K562 (cell line): ENCODE data around the gene DENND6B. TPM values are rescaled to one million over a fixed set of nuclear protein-coding genes. Genes with fewer than 3 reads are reported as not detected.

Experiments used
- ATAC-seq: fragments of 200-7000 bp; cut with Tn5 transposase; 3 replicates; pipeline ENCODE4 v1.9.1; 2020; ENCODE audit warnings: moderate library complexity
- BruUV-seq: library from RNA; stranded (reverse); fragments of 400-500 nt; replicated peaks from 2 replicates; lab custom pipeline; 2021; lab: Mats Ljungman, UMichigan
- CTCF ChIA-PET: fragments of 300-600 bp; formaldehyde crosslinking; extraction: SDS; loops from one replicate; lab custom pipeline; 2021; ENCODE audit warnings: low intra/inter-chr PET ratio; lab: Yijun Ruan, JAX
- POLR2A ChIA-PET: fragments of 300-600, 350-650 bp; sonication (Branson Sonifier 250); formaldehyde crosslinking; extraction: SDS; loops from one replicate; lab custom pipeline; 2021; ENCODE audit warnings: antibody characterized with exemption, inconsistent platforms; lab: Yijun Ruan, JAX
- DNase-seq, 4 experiments: peaks; one replicate each; pipeline versions ENCODE4 v3.0.0 to v3.0.0-alpha.2; 2011 to 2018; ENCODE audit warnings: low spot score in 3 of 4, mixed read lengths in 3 of 4; ENCODE audit errors: extremely low read depth in 1 of 4
- FAIRE-seq: peaks from 2 replicates; lab custom pipeline; 2011; peaks lifted over from hg19 to GRCh38; lab: Jason Lieb, UNC
- H2AFZ ChIP-seq: 2 replicates; pipeline ENCODE4 v1.6.0; 2011; ENCODE audit warnings: low read depth, low read length, control low read depth, inconsistent platforms
- H3K27ac ChIP-seq: fragments of 200-600 bp; 3 replicates; pipeline ENCODE4 v1.8.0; 2011; ENCODE audit warnings: low read depth, mild to moderate bottlenecking, control low read depth, inconsistent platforms, low read length, moderate library complexity, mixed read lengths; ENCODE audit errors: extremely low read depth
- H3K27me3 ChIP-seq, 2 experiments: fragments of 300-600 bp in 1 of 2; 2 replicates in 1 of 2; 3 replicates in 1 of 2; pipeline versions ENCODE4 v1.6.0 to v1.8.0; 2011; ENCODE audit warnings: inconsistent platforms in 2 of 2, low read length in 2 of 2, mild to moderate bottlenecking in 1 of 2, mixed read lengths in 1 of 2, moderate library complexity in 1 of 2; ENCODE audit not compliant: control insufficient read depth in 2 of 2, insufficient read depth in 2 of 2
- H3K36me3 ChIP-seq: fragments of 300-600 bp; 3 replicates; pipeline ENCODE4 v1.8.0; 2011; ENCODE audit warnings: mild to moderate bottlenecking, low read length, inconsistent platforms; ENCODE audit not compliant: control insufficient read depth, insufficient read depth
- H3K4me1 ChIP-seq, 2 experiments: fragments of 200-600 bp in 1 of 2; replicated peaks in 1 of 2; 2 replicates in 1 of 2; 3 replicates in 1 of 2; pipeline versions ENCODE4 v1.5.1 to v1.8.0; 2011; ENCODE audit warnings: inconsistent platforms in 2 of 2, low read length in 2 of 2, mild to moderate bottlenecking in 1 of 2, mixed read lengths in 1 of 2, moderate library complexity in 1 of 2; ENCODE audit not compliant: control insufficient read depth in 2 of 2, insufficient read depth in 2 of 2
- H3K4me2 ChIP-seq: 2 replicates; pipeline ENCODE4 v1.6.1; 2011; ENCODE audit warnings: low read length, control low read depth, inconsistent platforms, mixed read lengths; ENCODE audit not compliant: insufficient read depth
- H3K4me3 ChIP-seq: fragments of 200-600 bp; sonication (generic), shearing (Covaris generic); 2 replicates; pipeline ENCODE4 v1.5.1; 2016; ENCODE audit warnings: control low read depth, inconsistent platforms
- H3K79me2 ChIP-seq: fragments of 200-600 bp; 3 replicates; pipeline ENCODE4 v1.8.0; 2011; ENCODE audit warnings: low read length, inconsistent platforms; ENCODE audit not compliant: control insufficient read depth, insufficient read depth
- H3K9ac ChIP-seq, 2 experiments: 2 replicates each; pipeline versions ENCODE4 v1.6.0 to v1.6.1; 2011; ENCODE audit warnings: low read depth in 2 of 2, low read length in 2 of 2, control low read depth in 1 of 2, inconsistent platforms in 1 of 2, mild to moderate bottlenecking in 1 of 2, mixed read lengths in 1 of 2; ENCODE audit not compliant: insufficient read depth in 1 of 2
- H3K9me1 ChIP-seq: one replicate; pipeline ENCODE4 v1.6.0; 2011; ENCODE audit warnings: inconsistent platforms, mild to moderate bottlenecking, low read length, moderate library complexity; ENCODE audit not compliant: control insufficient read depth, insufficient read depth
- H3K9me3 ChIP-seq: replicated peaks from 2 replicates; pipeline ENCODE4 v1.5.1; 2011; ENCODE audit warnings: low read depth, low read length, inconsistent platforms; ENCODE audit not compliant: control insufficient read depth, insufficient read depth
- H4K20me1 ChIP-seq: replicated peaks from 2 replicates; pipeline ENCODE4 v1.6.1; 2011; ENCODE audit warnings: low read length, inconsistent platforms, mixed read lengths; ENCODE audit not compliant: control insufficient read depth, insufficient read depth
- CEBPB ChIP-seq: fragments of 450-650 bp; IDR thresholded peaks from 2 replicates; pipeline ENCODE4 v1.6.1; 2016; ENCODE audit warnings: missing genetic modification characterization, missing compliant biosample characterization
- CREB1 ChIP-seq, 2 experiments: sonication (generic) in 1 of 2; formaldehyde crosslinking in 1 of 2; IDR thresholded peaks; 2 replicates each; pipeline versions ENCODE4 v1.6.1 to v1.8.0; 2012 to 2022; ENCODE audit warnings: inconsistent platforms in 1 of 2, mild to moderate bottlenecking in 1 of 2, missing genetic modification reagents in 1 of 2, moderate library complexity in 1 of 2
- KDM1A ChIP-seq, 2 experiments: fragments of 450-650 bp; IDR thresholded peaks; 2 replicates each; pipeline ENCODE4 v1.6.1; 2016; ENCODE audit warnings: mild to moderate bottlenecking in 2 of 2
- ZNF197 ChIP-seq: fragments of 200-800 bp; sonication (Bioruptor generic); IDR thresholded peaks from 2 replicates; pipeline ENCODE4 v1.6.1; 2016; ENCODE audit warnings: low read depth, missing genetic modification characterization, missing compliant biosample characterization
- ZNF316 ChIP-seq: fragments of 450-650 bp; IDR thresholded peaks from 2 replicates; pipeline ENCODE4 v1.6.1; 2016
- WGBS: fragments of 100-300 bp; shearing (Covaris generic); methylation state at CpG from one replicate; pipeline ENCODE4 v1.1.6; 2016; ENCODE audit warnings: low coverage, mixed read lengths; ENCODE audit not compliant: insufficient coverage; ENCODE audit errors: missing lambda C conversion rate; 5-methylcytosine and 5-hydroxymethylcytosine counted together
- in situ Hi-C: fragments of 300-500 bp; cut with MboI; formaldehyde crosslinking; loops from 4 replicates; pipeline ENCODE4 v1.15.0; 2018; ENCODE audit warnings: inconsistent platforms, mixed read lengths
- intact Hi-C: fragments of 100-400 bp; cut with micrococcal nuclease; formaldehyde crosslinking; loops from 2 replicates; pipeline ENCODE4 v1.14.2; 2022
- polyA plus RNA-seq, 8 experiments: library from polyadenylated mRNA; depleted of rRNA in 4 of 8; stranded (reverse) in 5 of 8; unstranded in 3 of 8; fragments of >200 nt; fragmentation: Nextera tagmentation in 2 of 8; fragmentation: Illumina TruSeq in 1 of 8; extraction: Ambion mirVana in 2 of 8; extraction: Trizol in 1 of 8; gene quantifications; 2 replicates each; pipeline versions ENCODE4 v1.2.1 to v1.2.3, GENCODE V29; 2011 to 2014; ENCODE audit warnings: inconsistent platforms in 1 of 8, missing spikeins in 1 of 8
- total RNA-seq, 7 experiments: library from RNA; depleted of rRNA in 6 of 7; stranded (reverse); fragments of >200 nt in 6 of 7; fragmentation: Illumina TruSeq in 2 of 7; extraction: Trizol in 2 of 7; gene quantifications; 2 replicates each; pipeline versions ENCODE4 v1.2.1 to v1.2.3, GENCODE V29; 2011 to 2021; ENCODE audit warnings: low replicate concordance in 1 of 7
- TF ChIP-seq, protein P1 (sequence below), 2 experiments: fragments of 450-650 bp in 1 of 2; sonication (generic) in 1 of 2; formaldehyde crosslinking in 1 of 2; IDR thresholded peaks in 1 of 2; conservative IDR thresholded peaks in 1 of 2; 2 replicates each; pipeline versions ENCODE4 v1.6.1 to v1.8.1; 2016 to 2023; ENCODE audit warnings: mild to moderate bottlenecking in 2 of 2, moderate library complexity in 2 of 2, inconsistent platforms in 1 of 2, missing genetic modification reagents in 1 of 2
- TF ChIP-seq, protein P2 (sequence below): sonication (generic); formaldehyde crosslinking; IDR thresholded peaks from 2 replicates; pipeline ENCODE4 v1.9.0; 2022; ENCODE audit warnings: mild to moderate bottlenecking, missing genetic modification reagents

DENND6B gene
- total and polyA plus RNA-seq, 9 of the 15 experiments (the other 6 are each of a cell fraction or from before 2014, with no cell fraction given), result 0.07 to 3.7 (median 1.5) TPM

DNA sequence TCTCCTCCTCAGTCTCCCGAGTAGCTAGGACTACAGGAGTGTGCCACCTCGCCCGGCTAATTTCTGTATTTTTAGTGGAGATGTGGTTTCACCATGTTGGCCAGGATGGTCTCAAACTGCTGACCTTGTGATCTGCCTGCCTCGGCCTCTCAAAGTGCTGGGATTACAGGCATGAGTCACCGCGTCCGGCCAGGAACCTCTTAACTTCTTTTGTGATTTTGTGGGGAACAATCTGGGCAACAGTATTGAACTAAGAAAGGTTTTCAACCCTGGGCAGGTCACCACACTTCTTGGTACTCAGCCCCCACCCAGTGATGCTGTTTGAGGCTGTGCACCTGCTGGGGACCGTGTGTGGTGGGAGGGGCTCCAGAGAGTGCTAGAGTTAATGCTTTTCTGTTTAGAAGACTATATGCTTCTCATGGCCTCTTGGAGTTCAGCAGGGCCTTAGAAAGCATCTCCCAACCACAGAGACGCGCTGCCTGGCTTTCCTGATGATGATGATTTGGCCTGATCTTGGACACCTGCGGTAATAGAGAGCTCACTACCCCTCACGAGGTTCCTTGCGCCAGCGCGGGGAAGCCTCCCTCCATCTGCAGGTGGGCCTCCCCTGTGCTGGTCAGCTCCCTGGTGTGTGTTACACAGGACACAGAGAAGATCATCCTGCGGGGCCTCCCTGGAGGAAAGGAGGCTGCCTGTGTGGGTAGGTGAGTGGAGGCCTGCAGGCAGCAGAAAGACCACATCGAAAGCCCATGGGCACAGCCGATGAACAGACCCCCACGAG lies 1.2 kb downstream of the DENND6B start:
- Histone ChIP-seq H3K4me3 (no peak overlapping the region), H3K36me3 (no peaks in the 10 kb centered on the region), H3K4me1 (peaks cover 2 to 33% of the 10 kb centered on the region in 2 experiments; a peak in 4 of 5 replicates), H3K4me2 (peak overlapping the region; percentile 66; the same call in 1 of the 2 replicates), H3K9me1 (no peaks in the 10 kb centered on the region), H3K27ac (no peak overlapping the region), H3K27me3 (no peaks in the 10 kb centered on the region), H3K9ac (peak overlapping the region in 1 of 2 experiments; percentile 98; a peak in 2 of 4 replicates), H3K79me2 (peaks cover 11% of the 10 kb centered on the region), H4K20me1 (no peaks in the 10 kb centered on the region), H3K9me3 (no peaks in the 10 kb centered on the region), H2AFZ (no peak overlapping the region)
- 56% methylated on average over 19 of the region's 19 CpGs for WGBS
- CTCF ChIA-PET, result no interaction called here
- peak in 1 of 4 experiments; percentile 4 for DNase-seq
- in situ Hi-C loops, result loop anchor here (5.0 kb wide), 1 partner anchor 53 kb away; the partner anchor contains the start of gene MAPK11
- TF ChIP-seq KDM1A (IDR thresholded peaks at IDR 0.05) (peak; percentile 74 to 79), CEBPB (tag) (no peak), CREB1 (IDR thresholded peaks at IDR 0.05) (no peak), CREB1 (CRISPR knock-in tag; IDR thresholded peaks at IDR 0.05) (no peak), ZNF197 (CRISPR knock-in tag) (no peak), ZNF316 (0 out of 2 replicates have a peak, but pooled peaks have one; percentile 20)
- TF ChIP-seq, protein P1, sequence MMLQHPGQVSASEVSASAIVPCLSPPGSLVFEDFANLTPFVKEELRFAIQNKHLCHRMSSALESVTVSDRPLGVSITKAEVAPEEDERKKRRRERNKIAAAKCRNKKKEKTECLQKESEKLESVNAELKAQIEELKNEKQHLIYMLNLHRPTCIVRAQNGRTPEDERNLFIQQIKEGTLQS (IDR thresholded peaks at IDR 0.05), result peak; percentile 33; the same call in 1 of the 2 replicates
- TF ChIP-seq, protein P1 (CRISPR knock-in tag; conservative IDR thresholded peaks at IDR 0.05), result no peak
- TF ChIP-seq, protein P2, sequence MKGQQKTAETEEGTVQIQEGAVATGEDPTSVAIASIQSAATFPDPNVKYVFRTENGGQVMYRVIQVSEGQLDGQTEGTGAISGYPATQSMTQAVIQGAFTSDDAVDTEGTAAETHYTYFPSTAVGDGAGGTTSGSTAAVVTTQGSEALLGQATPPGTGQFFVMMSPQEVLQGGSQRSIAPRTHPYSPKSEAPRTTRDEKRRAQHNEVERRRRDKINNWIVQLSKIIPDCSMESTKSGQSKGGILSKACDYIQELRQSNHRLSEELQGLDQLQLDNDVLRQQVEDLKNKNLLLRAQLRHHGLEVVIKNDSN (CRISPR knock-in tag), result no peak
- POLR2A ChIA-PET, result interaction anchor here (0.7 kb wide), 1 partner anchor 16 kb away, joined by 3 read pairs; no protein-coding TSS in a partner anchor
- ATAC-seq, result no peak
- intact Hi-C loops, result loop anchor here (5.0 kb wide), 1 partner anchor 53 kb away; the partner anchor contains the start of gene MAPK11
- BruUV-seq, result no TSS peak
- FAIRE-seq, result no peak
